ENCODE data around the gene CDC42EP1.
"Not testable (repeated sequence)": the region's sequence is repeated elsewhere in the genome, so short reads cannot be mapped to it uniquely, and the experiment has no call there.

CDC42EP1 gene
- 0 to 0.07 reads per million in 2 donors for total RNA-seq

- no peak for DNase-seq
These were observed at the start of gene CDC42EP1 for GRCh38 chr22:37559901-37560607. Gene CDC42EP1, plus strand, starts transcription at chr22:37560480. Its CDS starts 5,870 bp downstream, at chr22:37566350.

- no peak for DNase-seq
These were observed 48.7 kb upstream of the CDC42EP1 start for GRCh38 chr22:37511395-37512104.

- no peak for DNase-seq
These were observed 45.7 kb upstream of the CDC42EP1 start for GRCh38 chr22:37514526-37515051.

- DNase-seq = no peak
These were observed 44.4 kb upstream of the CDC42EP1 start for GRCh38 chr22:37515901-37516300.

GRCh38 chr22:37516456-37516855 is 43.8 kb upstream of the CDC42EP1 start:
- DNase-seq = no peak

GRCh38 chr22:37517826-37518450 is 42.3 kb upstream of the CDC42EP1 start:
- no peak for DNase-seq

- no peak for DNase-seq
These were observed 41.6 kb upstream of the CDC42EP1 start for GRCh38 chr22:37518509-37519267.

GRCh38 chr22:37519268-37520195 is 40.7 kb upstream of the CDC42EP1 start, which contains the start of gene CARD10:
Gene CARD10, minus strand, starts transcription at chr22:37519415. Its CDS starts 215 bp downstream, at chr22:37519200.
- no peak for DNase-seq

GRCh38 chr22:37520776-37521191 is 39.5 kb upstream of the CDC42EP1 start:
- DNase-seq = no peak

GRCh38 chr22:37521236-37521739 is 39.0 kb upstream of the CDC42EP1 start:
- DNase-seq = no peak

GRCh38 chr22:37522482-37522881 is 37.8 kb upstream of the CDC42EP1 start:
- DNase-seq = no peak

- no peak for DNase-seq
These were observed 35.1 kb upstream of the CDC42EP1 start for GRCh38 chr22:37525073-37525745.

- DNase-seq = no peak
These were observed 34.4 kb upstream of the CDC42EP1 start for GRCh38 chr22:37525746-37526350.

GRCh38 chr22:37526376-37526775 is 33.9 kb upstream of the CDC42EP1 start:
- DNase-seq = no peak

- not testable (repeated sequence) for DNase-seq
These were observed 33.1 kb upstream of the CDC42EP1 start for GRCh38 chr22:37527081-37527752.

- not testable (repeated sequence) for DNase-seq
These were observed 32.3 kb upstream of the CDC42EP1 start for GRCh38 chr22:37527952-37528351.

GRCh38 chr22:37529652-37530345 is 30.5 kb upstream of the CDC42EP1 start:
- no peak for DNase-seq

- no peak for DNase-seq
These were observed 26.3 kb upstream of the CDC42EP1 start for GRCh38 chr22:37533995-37534394.

GRCh38 chr22:37534445-37534844 is 25.8 kb upstream of the CDC42EP1 start:
- no peak for DNase-seq
